Astrocyte (in vitro differentiated cells and primary cell): ENCODE measurements around the gene TERT.
"Not testable (repeated sequence)": the region's sequence is repeated elsewhere in the genome, so short reads cannot be mapped to it uniquely, and the experiment has no call there.

ENCODE experiments used
- CTCF ChIP-seq: IDR thresholded peaks from 2 replicates; pipeline ENCODE4 v1.5.1; 2011; ENCODE audit warnings: low read depth, mild to moderate bottlenecking, inconsistent platforms, low read length, moderate library complexity; ENCODE audit not compliant: insufficient read depth
- EZH2 ChIP-seq: IDR thresholded peaks from 2 replicates; pipeline ENCODE4 v1.6.1; 2012; ENCODE audit warnings: mild to moderate bottlenecking, low read length, inconsistent platforms; ENCODE audit not compliant: insufficient read depth

GRCh38 chr5:1339139-1339817 lies 44.4 kb upstream of the TERT start:
- not testable (repeated sequence) for TF ChIP-seq CTCF, EZH2
